GM23338 (cell line): ENCODE measurements around the gene CYSTM1. TPM values are rescaled to one million over a fixed set of nuclear protein-coding genes. Genes with fewer than 3 reads are reported as not detected.
A peak's percentile ranks its signal among the peaks of the same experiment; 100 is the strongest.

Source experiments
- ATAC-seq: fragments of 200-7000 bp; cut with Tn5 transposase; 3 replicates; pipeline ENCODE4 v1.9.1; 2020
- DNase-seq: peaks from one replicate; pipeline ENCODE4 v3.0.0-alpha.2; 2015; ENCODE audit warnings: low spot score
- H2AFZ ChIP-seq: fragments of 200-600 bp; sonication (generic); 2 replicates; pipeline ENCODE4 v1.8.0; 2016; ENCODE audit warnings: antibody characterized with exemption, mild to moderate bottlenecking, moderate library complexity
- H3F3A ChIP-seq: fragments of 200-600 bp; sonication (generic); replicated peaks from 2 replicates; pipeline ENCODE4 v1.8.0; 2017; ENCODE audit warnings: antibody characterized with exemption, mixed run types, low read depth
- H3K27ac ChIP-seq: fragments of 200-600 bp; sonication (generic); 2 replicates; pipeline ENCODE4 v1.6.1; 2016; ENCODE audit warnings: low read depth
- H3K27me3 ChIP-seq: fragments of 200-600 bp; sonication (generic); 2 replicates; pipeline ENCODE4 v1.8.0; 2016; ENCODE audit warnings: mild to moderate bottlenecking, mixed run types, moderate library complexity; ENCODE audit not compliant: insufficient read depth
- H3K36me3 ChIP-seq: fragments of 200-600 bp; sonication (generic); 2 replicates; pipeline ENCODE4 v1.8.0; 2016; ENCODE audit warnings: mild to moderate bottlenecking; ENCODE audit not compliant: insufficient read depth
- H3K4me1 ChIP-seq: fragments of 200-600 bp; sonication (generic); 2 replicates; pipeline ENCODE4 v1.8.0; 2016; ENCODE audit warnings: mild to moderate bottlenecking, moderate library complexity; ENCODE audit not compliant: insufficient read depth
- H3K4me2 ChIP-seq: fragments of 200-600 bp; sonication (generic); 2 replicates; pipeline ENCODE4 v1.7.1; 2017; ENCODE audit warnings: mixed run types
- H3K4me3 ChIP-seq: fragments of 200-600 bp; sonication (generic); 2 replicates; pipeline ENCODE4 v1.6.1; 2016; ENCODE audit warnings: mixed run types
- H3K79me2 ChIP-seq: fragments of 200-600 bp; sonication (generic); replicated peaks from 2 replicates; pipeline ENCODE4 v1.8.0; 2017; ENCODE audit warnings: mild to moderate bottlenecking; ENCODE audit not compliant: insufficient read depth
- H3K9me2 ChIP-seq: fragments of 200-600 bp; sonication (generic); 2 replicates; pipeline ENCODE4 v1.8.0; 2017; ENCODE audit not compliant: insufficient read depth
- H4K20me1 ChIP-seq: fragments of 200-600 bp; sonication (generic); replicated peaks from 2 replicates; pipeline ENCODE4 v1.8.0; 2017; ENCODE audit warnings: mild to moderate bottlenecking; ENCODE audit not compliant: insufficient read depth
- H3K27ac Mint-ChIP-seq: 2 replicates; pipeline ENCODE4 v1.8.0; 2020; ENCODE audit warnings: inconsistent platforms, mild to moderate bottlenecking, moderate library complexity, mixed read lengths
- H3K27me3 Mint-ChIP-seq: 3 replicates; pipeline ENCODE4 v1.8.0; 2022; ENCODE audit warnings: low read depth, mild to moderate bottlenecking, moderate library complexity, mixed read lengths, inconsistent platforms; ENCODE audit not compliant: insufficient read depth, poor library complexity
- H3K36me3 Mint-ChIP-seq: 3 replicates; pipeline ENCODE4 v1.8.0; 2021; ENCODE audit warnings: low read depth, mild to moderate bottlenecking, inconsistent platforms, moderate library complexity, mixed read lengths
- H3K4me1 Mint-ChIP-seq: 3 replicates; pipeline ENCODE4 v1.8.0; 2020; ENCODE audit warnings: mild to moderate bottlenecking, inconsistent platforms, mixed read lengths
- H3K4me3 Mint-ChIP-seq: 3 replicates; pipeline ENCODE4 v1.8.0; 2021; ENCODE audit warnings: moderate library complexity, mild to moderate bottlenecking, inconsistent platforms, mixed read lengths
- H3K9me3 Mint-ChIP-seq: 3 replicates; pipeline ENCODE4 v1.8.0; 2020; ENCODE audit warnings: moderate library complexity, mild to moderate bottlenecking, inconsistent platforms, mixed read lengths
- CREB1 ChIP-seq: fragments of 250-450 bp; sonication (Bioruptor Pico); IDR thresholded peaks from 2 replicates; pipeline ENCODE4 v1.5.0; 2020; ENCODE audit warnings: low read depth, mild to moderate bottlenecking, moderate library complexity
- CTCF ChIP-seq, 2 experiments: fragments of 200-600 bp in 1 of 2; sonication (generic) in 1 of 2; conservative IDR thresholded peaks; 2 replicates each; pipeline versions ENCODE4 v1.5.1 to v1.6.1; 2016 to 2017; ENCODE audit warnings: antibody characterized with exemption in 2 of 2, low read depth in 2 of 2, mild to moderate bottlenecking in 2 of 2, moderate library complexity in 1 of 2
- ETS1 ChIP-seq: IDR thresholded peaks from 2 replicates; pipeline ENCODE4 v1.6.1; 2016; ENCODE audit warnings: antibody characterized with exemption
- EZH2 ChIP-seq: fragments of 200-600 bp; sonication (generic); IDR thresholded peaks from one replicate; pipeline ENCODE4 v1.8.0; 2017; ENCODE audit warnings: antibody characterized with exemption, mild to moderate bottlenecking, low read depth; ENCODE audit not compliant: unreplicated experiment
- EZH2phosphoT487 ChIP-seq: fragments of 200-600 bp; sonication (generic); IDR thresholded peaks from one replicate; pipeline ENCODE4 v1.8.1; 2018; ENCODE audit warnings: antibody characterized with exemption; ENCODE audit not compliant: unreplicated experiment
- NANOG ChIP-seq: IDR thresholded peaks from 2 replicates; pipeline ENCODE4 v1.6.1; 2016; ENCODE audit warnings: antibody characterized with exemption, borderline replicate concordance
- POLR2AphosphoS5 ChIP-seq: IDR thresholded peaks from 2 replicates; pipeline ENCODE4 v1.6.1; 2016; ENCODE audit warnings: antibody characterized with exemption, low read depth
- REST ChIP-seq: IDR thresholded peaks from one replicate; pipeline ENCODE4 v1.6.1; 2018; ENCODE audit warnings: antibody characterized with exemption; ENCODE audit not compliant: unreplicated experiment
- STAT1 ChIP-seq: IDR thresholded peaks from one replicate; pipeline ENCODE4 v1.6.1; 2016; ENCODE audit warnings: antibody characterized with exemption; ENCODE audit not compliant: unreplicated experiment
- ZNF114 ChIP-seq: fragments of 250-450 bp; sonication (Bioruptor Pico); IDR thresholded peaks from 2 replicates; pipeline ENCODE4 v1.5.0; 2020; ENCODE audit warnings: mild to moderate bottlenecking, moderate library complexity
- ZNF331 ChIP-seq: fragments of 250-450 bp; sonication (Bioruptor Pico); IDR thresholded peaks from 2 replicates; pipeline ENCODE4 v1.5.0; 2020; ENCODE audit warnings: low read depth, mild to moderate bottlenecking, moderate library complexity
- ZNF462 ChIP-seq: fragments of 250-450 bp; sonication (Bioruptor Pico); IDR thresholded peaks from 2 replicates; pipeline ENCODE4 v1.5.0; 2020; ENCODE audit warnings: mild to moderate bottlenecking, moderate library complexity
- long read RNA-seq: library from polyadenylated mRNA; unstranded; transcript quantifications from one replicate; pipeline ENCODE4 v2.0.0, GENCODE V29; 2020; ENCODE audit not compliant: unreplicated experiment
- polyA plus RNA-seq: library from polyadenylated mRNA; unstranded; fragments of >200 nt; fragmentation: Nextera tagmentation; extraction: Ambion mirVana; gene quantifications from 2 replicates; pipeline ENCODE4 v1.2.1, GENCODE V29; 2016
- total RNA-seq: library from RNA; depleted of rRNA; stranded (reverse); fragments of >200 nt; shearing (Covaris generic); gene quantifications from 2 replicates; pipeline ENCODE4 v1.2.3, GENCODE V29; 2014; rRNA removed

Gene CYSTM1
- total RNA-seq (14.4 and 15.0 TPM in 2 replicates), polyA plus RNA-seq (42.3 and 46.0 TPM in 2 replicates)
- long read RNA-seq, transcript CYSTM1-201 (3 exons, 1,336 nt) = major isoform, 44 of 49 reads
- long read RNA-seq, partial matches to known transcripts = 0 of 49 reads
- long read RNA-seq, other reads (novel, unspliced or antisense) = 5 of 49 reads

GRCh38 chr5:140174465-140175366 lies at the start of gene CYSTM1:
CYSTM1 (plus strand) TSS chr5:140175188; CDS start chr5:140194466, 19,278 bp downstream.
- Mint-ChIP-seq H3K9me3 (no peaks in the 10 kb centered on the region), H3K27ac (peak within 1 kb of the TSS; percentile 95), H3K4me1 (peaks cover 6% of the 10 kb centered on the region), H3K36me3 (no peaks in the 10 kb centered on the region; the same call in 2 of the 3 replicates), H3K4me3 (peak within 1 kb of the TSS; percentile 87), H3K27me3 (peaks cover 7% of the 10 kb centered on the region)
- Histone ChIP-seq H3K27me3 (no peaks in the 10 kb centered on the region; the same call in 1 of the 2 replicates), H2AFZ (peak within 1 kb of the TSS; percentile 97), H3K36me3 (no peaks in the 10 kb centered on the region), H3K9me2 (no peaks in the 10 kb centered on the region), H3K79me2 (no peaks in the 10 kb centered on the region; the same call in none of the 2 replicates), H3K4me1 (peaks cover 11% of the 10 kb centered on the region), H3F3A (peaks cover 9% of the 10 kb centered on the region), H3K27ac (peak within 1 kb of the TSS; percentile 93), H4K20me1 (peaks cover 9% of the 10 kb centered on the region; the same call in 1 of the 2 replicates), H3K4me3 (peak within 1 kb of the TSS; percentile 97), H3K4me2 (peak within 1 kb of the TSS; percentile 89)
- peak; percentile 92 for ATAC-seq
- peak; percentile 99 for DNase-seq
- TF ChIP-seq NANOG = no peak
- TF ChIP-seq ZNF462 (CRISPR knock-in tag) = no peak
- no peak for TF ChIP-seq EZH2
- no peak for TF ChIP-seq ZNF331 (CRISPR knock-in tag)
- TF ChIP-seq CTCF (conservative IDR thresholded peaks at IDR 0.05; ENCODE audit: low read depth in 2 of 2) = no peak
- TF ChIP-seq CREB1 = peak; percentile 96
- no peak for TF ChIP-seq STAT1
- no peak for TF ChIP-seq REST
- no peak for TF ChIP-seq ZNF114 (CRISPR knock-in tag)
- TF ChIP-seq ETS1 = peak; percentile 36; the same call in 1 of the 2 replicates
- no peak for TF ChIP-seq EZH2phosphoT487
- peak; percentile 85 for TF ChIP-seq POLR2AphosphoS5
